DOHH2 (cell line): ENCODE data around the gene PTPRQ.
"Not testable (repeated sequence)": the region's sequence is repeated elsewhere in the genome, so short reads cannot be mapped to it uniquely, and the experiment has no call there.

ENCODE experiments used
- H3F3A ChIP-seq: fragments of 200-600 bp; sonication (generic), shearing (Covaris generic); 2 replicates; pipeline ENCODE4 v1.6.0; 2016; ENCODE audit warnings: antibody characterized with exemption, mild to moderate bottlenecking; ENCODE audit not compliant: control insufficient read depth, insufficient read depth
- H3K27ac ChIP-seq: fragments of 200-600 bp; sonication (generic); 2 replicates; pipeline ENCODE4 v1.5.1; 2014; ENCODE audit warnings: low read depth, mild to moderate bottlenecking, low read length, moderate library complexity
- H3K27me3 ChIP-seq: fragments of 200-600 bp; sonication (generic); 2 replicates; pipeline ENCODE4 v1.6.1; 2014; ENCODE audit warnings: mild to moderate bottlenecking, low read length, mixed read lengths; ENCODE audit not compliant: control insufficient read depth
- H3K36me3 ChIP-seq: fragments of 200-600 bp; sonication (generic); 2 replicates; pipeline ENCODE4 v1.6.1; 2014; ENCODE audit warnings: mild to moderate bottlenecking, low read length, moderate library complexity, mixed read lengths; ENCODE audit not compliant: control insufficient read depth
- H3K4me1 ChIP-seq: fragments of 200-600 bp; sonication (generic); 2 replicates; pipeline ENCODE4 v1.6.1; 2014; ENCODE audit warnings: mild to moderate bottlenecking, low read length, mixed read lengths; ENCODE audit not compliant: control insufficient read depth
- H3K4me2 ChIP-seq: fragments of 200-600 bp; sonication (generic); 2 replicates; pipeline ENCODE4 v1.6.0; 2014; ENCODE audit warnings: mild to moderate bottlenecking, low read length, moderate library complexity
- H3K4me3 ChIP-seq: fragments of 200-600 bp; sonication (generic); 2 replicates; pipeline ENCODE4 v1.5.1; 2014; ENCODE audit warnings: mild to moderate bottlenecking, low read length, mixed read lengths
- H3K79me2 ChIP-seq: fragments of 200-600 bp; sonication (generic); 2 replicates; pipeline ENCODE4 v1.6.1; 2014; ENCODE audit warnings: mild to moderate bottlenecking, low read length, mixed read lengths; ENCODE audit not compliant: control insufficient read depth
- H3K9me2 ChIP-seq: fragments of 200-600 bp; sonication (generic); replicated peaks from 2 replicates; pipeline ENCODE4 v1.6.1; 2014; ENCODE audit warnings: mild to moderate bottlenecking, low read length, mixed read lengths; ENCODE audit not compliant: control insufficient read depth
- H3K9me3 ChIP-seq: fragments of 200-600 bp; sonication (generic); 2 replicates; pipeline ENCODE4 v1.6.1; 2014; ENCODE audit warnings: antibody characterized with exemption, low read length, mixed read lengths; ENCODE audit not compliant: control insufficient read depth, insufficient read depth
- H4K20me1 ChIP-seq: fragments of 200-600 bp; sonication (generic); 2 replicates; pipeline ENCODE4 v1.6.0; 2014; ENCODE audit warnings: low read depth, mild to moderate bottlenecking, antibody characterized with exemption, low read length, moderate library complexity; ENCODE audit not compliant: control insufficient read depth, insufficient read depth
- EZH2phosphoT487 ChIP-seq: fragments of 200-600 bp; sonication (generic); IDR thresholded peaks from 2 replicates; pipeline ENCODE4 v1.6.1; 2017; ENCODE audit warnings: borderline replicate concordance, mild to moderate bottlenecking, antibody characterized with exemption, low read length, moderate library complexity, mixed read lengths
- TF ChIP-seq, protein P1 (sequence below): fragments of 200-600 bp; sonication (generic); IDR thresholded peaks from one replicate; pipeline ENCODE4 v1.5.1; 2014; ENCODE audit warnings: antibody characterized with exemption, mild to moderate bottlenecking, low read depth, low read length; ENCODE audit not compliant: poor library complexity, severe bottlenecking

PTPRQ gene

DNA sequence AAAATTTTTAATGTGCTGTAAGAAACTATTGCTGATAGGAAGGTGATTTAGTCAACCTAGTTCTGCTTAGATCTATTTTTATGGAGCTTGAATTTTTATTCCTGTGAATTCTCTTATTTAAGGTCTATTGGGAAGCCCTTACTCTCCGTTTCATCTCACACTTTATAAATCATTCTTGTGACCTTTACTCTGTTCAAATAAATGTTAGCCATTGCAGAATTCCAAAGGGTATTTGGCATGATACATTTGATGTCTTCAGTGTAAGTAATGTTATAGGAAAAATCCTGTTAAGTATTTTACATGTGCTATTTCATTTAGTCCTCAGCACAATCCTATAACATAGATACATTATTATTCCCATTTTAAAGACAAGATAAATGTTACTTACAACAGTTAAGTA, 12.5 kb downstream of the PTPRQ start:
- Histone ChIP-seq H3K9me2 (no peaks in the 10 kb centered on the region), H4K20me1 (no peaks in the 10 kb centered on the region), H3K27ac (no peak overlapping the region), H3K9me3 (no peaks in the 10 kb centered on the region), H3K4me2 (no peak overlapping the region), H3K4me1 (no peaks in the 10 kb centered on the region), H3K79me2 (no peaks in the 10 kb centered on the region), H3F3A (no peaks in the 10 kb centered on the region), H3K4me3 (no peak overlapping the region), H3K27me3 (no peaks in the 10 kb centered on the region), H3K36me3 (no peaks in the 10 kb centered on the region)
- no peak for TF ChIP-seq EZH2phosphoT487
- TF ChIP-seq, protein P1, sequence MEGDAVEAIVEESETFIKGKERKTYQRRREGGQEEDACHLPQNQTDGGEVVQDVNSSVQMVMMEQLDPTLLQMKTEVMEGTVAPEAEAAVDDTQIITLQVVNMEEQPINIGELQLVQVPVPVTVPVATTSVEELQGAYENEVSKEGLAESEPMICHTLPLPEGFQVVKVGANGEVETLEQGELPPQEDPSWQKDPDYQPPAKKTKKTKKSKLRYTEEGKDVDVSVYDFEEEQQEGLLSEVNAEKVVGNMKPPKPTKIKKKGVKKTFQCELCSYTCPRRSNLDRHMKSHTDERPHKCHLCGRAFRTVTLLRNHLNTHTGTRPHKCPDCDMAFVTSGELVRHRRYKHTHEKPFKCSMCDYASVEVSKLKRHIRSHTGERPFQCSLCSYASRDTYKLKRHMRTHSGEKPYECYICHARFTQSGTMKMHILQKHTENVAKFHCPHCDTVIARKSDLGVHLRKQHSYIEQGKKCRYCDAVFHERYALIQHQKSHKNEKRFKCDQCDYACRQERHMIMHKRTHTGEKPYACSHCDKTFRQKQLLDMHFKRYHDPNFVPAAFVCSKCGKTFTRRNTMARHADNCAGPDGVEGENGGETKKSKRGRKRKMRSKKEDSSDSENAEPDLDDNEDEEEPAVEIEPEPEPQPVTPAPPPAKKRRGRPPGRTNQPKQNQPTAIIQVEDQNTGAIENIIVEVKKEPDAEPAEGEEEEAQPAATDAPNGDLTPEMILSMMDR: no peak

DNA sequence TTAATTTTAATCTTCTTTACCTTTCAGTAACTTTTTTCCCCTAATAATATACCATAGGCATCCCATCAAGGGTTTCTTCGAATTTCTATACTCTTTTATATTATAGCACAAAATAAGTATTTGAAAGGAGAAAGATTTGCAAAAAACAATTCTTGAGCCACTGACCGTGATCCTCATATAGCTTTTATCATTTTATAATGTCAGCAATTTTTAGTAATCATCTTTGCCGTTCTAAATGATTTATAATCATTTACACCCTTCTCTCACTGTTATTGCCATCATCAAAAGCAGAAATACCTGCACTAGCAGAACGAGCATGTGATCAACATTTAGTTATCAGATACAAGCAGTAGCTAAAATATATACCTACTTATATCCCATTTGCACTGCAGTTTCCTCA, 16.9 kb downstream of the PTPRQ start:
- Histone ChIP-seq H3K4me2 (no peak overlapping the region), H3K27ac (no peak overlapping the region), H3F3A (no peaks in the 10 kb centered on the region), H3K27me3 (no peaks in the 10 kb centered on the region), H3K36me3 (no peaks in the 10 kb centered on the region), H3K4me1 (no peaks in the 10 kb centered on the region), H4K20me1 (no peaks in the 10 kb centered on the region), H3K79me2 (no peaks in the 10 kb centered on the region), H3K9me3 (no peaks in the 10 kb centered on the region), H3K9me2 (no peaks in the 10 kb centered on the region), H3K4me3 (no peak overlapping the region)
- TF ChIP-seq, protein P1: no peak
- TF ChIP-seq EZH2phosphoT487: no peak

- not testable (repeated sequence) for H3K27ac ChIP-seq, H3K4me2 ChIP-seq, H3F3A ChIP-seq, H3K9me3 ChIP-seq, H3K4me1 ChIP-seq, H4K20me1 ChIP-seq, H3K4me3 ChIP-seq, H3K9me2 ChIP-seq, H3K27me3 ChIP-seq, H3K79me2 ChIP-seq, H3K36me3 ChIP-seq
Observed at GRCh38 chr12:80461851-80462250, 17.8 kb downstream of the PTPRQ start.

DNA sequence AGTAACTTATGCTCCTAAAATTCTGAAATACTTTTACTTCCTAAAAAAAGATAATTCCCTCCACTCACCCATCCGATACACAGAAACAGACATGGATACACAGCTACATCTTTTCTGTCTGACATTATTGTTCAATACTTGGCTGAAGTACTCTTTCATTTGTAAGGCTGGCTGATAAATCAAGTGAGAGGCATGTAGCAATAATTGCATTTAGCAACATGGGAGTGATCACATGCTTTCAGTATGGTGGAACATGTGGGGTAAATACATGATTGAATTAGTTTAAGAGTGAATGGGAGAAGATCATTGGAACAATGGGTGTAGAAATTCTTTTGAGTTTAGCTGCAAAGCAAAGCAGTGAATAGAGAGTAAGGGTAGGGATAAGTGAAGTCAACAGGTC, 25.6 kb downstream of the PTPRQ start:
- Histone ChIP-seq H3K27ac (no peak overlapping the region), H3F3A (no peaks in the 10 kb centered on the region), H3K4me1 (peaks cover 20% of the 10 kb centered on the region), H3K4me2 (no peak overlapping the region), H3K9me2 (no peaks in the 10 kb centered on the region), H3K4me3 (no peak overlapping the region), H4K20me1 (no peaks in the 10 kb centered on the region), H3K27me3 (no peaks in the 10 kb centered on the region), H3K36me3 (no peaks in the 10 kb centered on the region), H3K79me2 (no peaks in the 10 kb centered on the region), H3K9me3 (no peaks in the 10 kb centered on the region)
- TF ChIP-seq, protein P1: no peak
- no peak for TF ChIP-seq EZH2phosphoT487
